ENCODE results near the gene GLE1. TPM values are rescaled to one million over a fixed set of nuclear protein-coding genes. Genes with fewer than 3 reads are reported as not detected.

GLE1 gene
- total and polyA plus RNA-seq, 2 donors (not counting 3 experiments of a cell fraction or from before 2014, with no cell fraction given), result 13.0 to 22.6 TPM

DNA sequence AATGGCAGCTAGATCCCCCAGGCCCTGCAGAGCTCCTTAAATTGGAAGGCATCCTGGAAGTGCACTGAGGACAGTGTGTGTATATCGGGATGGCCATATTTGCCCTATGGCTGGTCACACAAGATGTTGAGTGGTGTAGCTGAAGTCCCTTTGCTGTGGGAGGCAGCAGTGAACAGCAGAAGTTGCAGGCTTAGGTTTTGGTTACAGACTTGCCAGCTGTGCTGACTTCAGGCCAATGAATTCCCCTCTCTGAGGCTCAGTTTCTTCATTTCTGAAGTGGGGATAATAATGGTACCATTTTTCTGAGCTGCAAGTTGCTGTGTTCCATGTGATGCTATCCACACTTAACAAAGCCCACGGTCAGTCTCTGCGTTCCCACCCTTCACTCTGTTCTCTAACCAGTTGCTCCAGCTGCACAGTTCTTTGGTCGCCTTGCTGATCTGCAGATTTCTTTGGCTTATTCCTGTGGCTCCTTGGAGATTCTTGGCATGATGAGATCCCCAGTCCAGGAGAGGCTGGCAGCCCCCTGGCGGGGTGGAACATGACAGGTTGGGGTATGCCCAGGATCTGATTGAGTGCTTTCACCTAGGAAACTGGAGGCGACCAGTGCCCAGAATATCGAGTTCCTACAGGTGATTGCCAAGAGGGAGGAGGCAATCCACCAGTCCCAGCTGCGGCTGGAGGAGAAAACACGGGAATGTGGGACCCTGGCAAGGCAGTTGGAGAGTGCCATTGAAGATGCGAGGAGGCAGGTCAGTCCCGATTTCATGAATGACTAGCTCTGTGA, 6.5 kb upstream of the GLE1 start:
- Histone ChIP-seq H3K79me2 (ENCODE audit: control insufficient read depth, insufficient read depth, low read length) (no peaks in the 10 kb centered on the region), H3K36me3 (ENCODE audit: control insufficient read depth in 2 of 2, extremely low read depth in 1 of 2, insufficient read depth in 2 of 2, low read length in 2 of 2) (peaks cover 0 to 15% of the 10 kb centered on the region in 2 experiments), H3K4me3 (replicated peaks in 1 of 3; ENCODE audit: insufficient read depth in 1 of 3, low read depth in 1 of 3, low read length in 3 of 3) (no peak overlapping the region), H3K4me1 (ENCODE audit: control insufficient read depth, extremely low read depth, insufficient read depth, low read length) (peaks cover 26% of the 10 kb centered on the region), H3K27ac (ENCODE audit: insufficient read depth, low read depth, low read length) (no peak overlapping the region), H2AFZ (ENCODE audit: low read depth, low read length) (no peak overlapping the region), H4K20me1 (replicated peaks; ENCODE audit: control insufficient read depth, extremely low read depth, insufficient read depth, low read length) (no peaks in the 10 kb centered on the region), H3K4me2 (ENCODE audit: insufficient read depth, low read length) (no peak overlapping the region), H3K9me1 (replicated peaks; ENCODE audit: control insufficient read depth, extremely low read depth, insufficient read depth, low read length) (no peaks in the 10 kb centered on the region), H3K9ac (replicated peaks; ENCODE audit: extremely low read depth, insufficient read depth, low read length) (no peak overlapping the region), H3K9me3 (replicated peaks; ENCODE audit: control insufficient read depth, insufficient read depth, low read length) (no peaks in the 10 kb centered on the region), H3K27me3 (ENCODE audit: control insufficient read depth in 2 of 2, insufficient read depth in 2 of 2, low read length in 2 of 2) (no peaks in the 10 kb centered on the region)
- intact Hi-C loops (cut with micrococcal nuclease) (no loop called here), dilution Hi-C loops (cut with MboI; ENCODE audit: extremely low pct_ligation_motif_present, low sequenced_read_pairs) (no loop called here)
- no peak for TF ChIP-seq FOS (IDR thresholded peaks at IDR 0.05; ENCODE audit: borderline replicate concordance, insufficient read depth, low read length)
- ChIA-PET POLR2A (interaction anchor here (0.7 kb wide), 1 partner anchor 14 kb away, joined by 3 read pairs; no protein-coding TSS in a partner anchor), CTCF (interaction anchor here (1.3 kb wide), 1 partner anchor 59 kb away, joined by 5 read pairs; no protein-coding TSS in a partner anchor)
- no TSS peak for BruUV-seq (replicated peaks)
- DNase-seq (ENCODE audit: low read depth, low spot score) (no peak), FAIRE-seq (no peak)

DNA sequence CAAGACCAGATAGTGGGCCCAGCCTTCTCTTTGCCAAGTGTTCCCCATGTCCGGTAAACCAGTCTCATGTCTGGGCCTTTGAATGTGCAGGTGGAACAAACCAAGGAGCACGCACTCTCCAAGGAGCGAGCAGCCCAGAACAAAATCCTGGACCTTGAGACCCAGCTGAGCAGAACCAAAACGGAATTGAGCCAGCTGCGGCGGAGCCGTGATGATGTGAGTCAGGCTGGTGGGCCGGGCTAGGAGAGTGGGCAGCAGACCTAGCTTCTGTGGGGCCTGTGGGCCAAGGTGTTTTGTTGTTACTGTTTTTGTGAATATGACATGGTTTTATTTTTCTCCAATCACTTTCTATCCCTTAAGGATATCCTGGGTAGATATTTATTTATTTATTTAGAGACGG, 5.6 kb upstream of the GLE1 start:
- Histone ChIP-seq H3K79me2 (ENCODE audit: control insufficient read depth, insufficient read depth, low read length) (no peaks in the 10 kb centered on the region), H3K9ac (replicated peaks; ENCODE audit: extremely low read depth, insufficient read depth, low read length) (no peak overlapping the region), H3K27me3 (ENCODE audit: control insufficient read depth in 2 of 2, insufficient read depth in 2 of 2, low read length in 2 of 2) (no peaks in the 10 kb centered on the region), H3K4me2 (ENCODE audit: insufficient read depth, low read length) (no peak overlapping the region), H3K9me1 (replicated peaks; ENCODE audit: control insufficient read depth, extremely low read depth, insufficient read depth, low read length) (no peaks in the 10 kb centered on the region), H3K4me1 (ENCODE audit: control insufficient read depth, extremely low read depth, insufficient read depth, low read length) (peaks cover 21% of the 10 kb centered on the region), H4K20me1 (replicated peaks; ENCODE audit: control insufficient read depth, extremely low read depth, insufficient read depth, low read length) (no peaks in the 10 kb centered on the region), H3K36me3 (ENCODE audit: control insufficient read depth in 2 of 2, extremely low read depth in 1 of 2, insufficient read depth in 2 of 2, low read length in 2 of 2) (peaks cover 0 to 15% of the 10 kb centered on the region in 2 experiments), H3K9me3 (replicated peaks; ENCODE audit: control insufficient read depth, insufficient read depth, low read length) (no peaks in the 10 kb centered on the region), H2AFZ (ENCODE audit: low read depth, low read length) (no peak overlapping the region), H3K27ac (ENCODE audit: insufficient read depth, low read depth, low read length) (no peak overlapping the region), H3K4me3 (replicated peaks in 1 of 3; ENCODE audit: insufficient read depth in 1 of 3, low read depth in 1 of 3, low read length in 3 of 3) (no peak overlapping the region)
- no TSS peak for BruUV-seq (replicated peaks)
- TF ChIP-seq FOS (IDR thresholded peaks at IDR 0.05; ENCODE audit: borderline replicate concordance, insufficient read depth, low read length), result no peak
- no peak for TF ChIP-seq JUN (IDR thresholded peaks at IDR 0.05; ENCODE audit: borderline replicate concordance, insufficient read depth, insufficient read length, low read depth)
- no peak for TF ChIP-seq POLR2AphosphoS5 (IDR thresholded peaks at IDR 0.05; ENCODE audit: insufficient read depth, low read depth, low read length)
- no peak for TF ChIP-seq POLR2A (IDR thresholded peaks at IDR 0.05; ENCODE audit: low read depth, low read length)
- TF ChIP-seq, protein P1, sequence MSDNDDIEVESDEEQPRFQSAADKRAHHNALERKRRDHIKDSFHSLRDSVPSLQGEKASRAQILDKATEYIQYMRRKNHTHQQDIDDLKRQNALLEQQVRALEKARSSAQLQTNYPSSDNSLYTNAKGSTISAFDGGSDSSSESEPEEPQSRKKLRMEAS (IDR thresholded peaks at IDR 0.05; ENCODE audit: insufficient read depth, insufficient read length), result no peak
- TF ChIP-seq, protein P2, sequence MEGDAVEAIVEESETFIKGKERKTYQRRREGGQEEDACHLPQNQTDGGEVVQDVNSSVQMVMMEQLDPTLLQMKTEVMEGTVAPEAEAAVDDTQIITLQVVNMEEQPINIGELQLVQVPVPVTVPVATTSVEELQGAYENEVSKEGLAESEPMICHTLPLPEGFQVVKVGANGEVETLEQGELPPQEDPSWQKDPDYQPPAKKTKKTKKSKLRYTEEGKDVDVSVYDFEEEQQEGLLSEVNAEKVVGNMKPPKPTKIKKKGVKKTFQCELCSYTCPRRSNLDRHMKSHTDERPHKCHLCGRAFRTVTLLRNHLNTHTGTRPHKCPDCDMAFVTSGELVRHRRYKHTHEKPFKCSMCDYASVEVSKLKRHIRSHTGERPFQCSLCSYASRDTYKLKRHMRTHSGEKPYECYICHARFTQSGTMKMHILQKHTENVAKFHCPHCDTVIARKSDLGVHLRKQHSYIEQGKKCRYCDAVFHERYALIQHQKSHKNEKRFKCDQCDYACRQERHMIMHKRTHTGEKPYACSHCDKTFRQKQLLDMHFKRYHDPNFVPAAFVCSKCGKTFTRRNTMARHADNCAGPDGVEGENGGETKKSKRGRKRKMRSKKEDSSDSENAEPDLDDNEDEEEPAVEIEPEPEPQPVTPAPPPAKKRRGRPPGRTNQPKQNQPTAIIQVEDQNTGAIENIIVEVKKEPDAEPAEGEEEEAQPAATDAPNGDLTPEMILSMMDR (IDR thresholded peaks at IDR 0.05; ENCODE audit: extremely low read depth in 1 of 2, insufficient read depth in 1 of 2, low read depth in 1 of 2, low read length in 2 of 2), result no peak
- TF ChIP-seq EZH2 (IDR thresholded peaks at IDR 0.05; ENCODE audit: borderline replicate concordance, low read depth, low read length, severe bottlenecking), result no peak
- no peak for TF ChIP-seq GATA2 (IDR thresholded peaks at IDR 0.05; ENCODE audit: insufficient read depth, insufficient read length, low read depth, low read length)
- no peak for TF ChIP-seq MYC (IDR thresholded peaks at IDR 0.05; ENCODE audit: low read depth, low read length)
- intact Hi-C loops (cut with micrococcal nuclease), result no loop called here
- POLR2A ChIA-PET, result no interaction called here
- dilution Hi-C loops (cut with MboI; ENCODE audit: extremely low pct_ligation_motif_present, low sequenced_read_pairs), result no loop called here
- CTCF ChIA-PET, result interaction anchor here (1.3 kb wide), 1 partner anchor 60 kb away, joined by 5 read pairs; no protein-coding TSS in a partner anchor
- FAIRE-seq (no peak), DNase-seq (ENCODE audit: low read depth, low spot score) (no peak)

Data from endothelial cell of umbilical vein (primary cell).